GM18909 (cell line): Measurements from ENCODE around the gene COL9A3.

Experiments
- ATAC-seq: cut with Tn5 transposase; IDR thresholded peaks from one replicate; pipeline ENCODE4 v1.9.1; 2021; ENCODE audit warnings: mild to moderate bottlenecking; ENCODE audit not compliant: unreplicated experiment, poor library complexity

The COL9A3 gene

GRCh38 chr20:62795023-62795761, 21.7 kb upstream of the COL9A3 start:
- ATAC-seq = no peak

- ATAC-seq = no peak
Observed at GRCh38 chr20:62796699-62797491, 20.0 kb upstream of the COL9A3 start.

GRCh38 chr20:62797671-62798532, 18.9 kb upstream of the COL9A3 start:
- ATAC-seq = no peak

GRCh38 chr20:62799036-62799435, 17.8 kb upstream of the COL9A3 start:
- ATAC-seq = no peak

GRCh38 chr20:62799459-62799858, 17.4 kb upstream of the COL9A3 start:
- ATAC-seq = no peak

GRCh38 chr20:62799873-62800272, 17.0 kb upstream of the COL9A3 start:
- ATAC-seq = no peak

GRCh38 chr20:62800314-62801259, 16.3 kb upstream of the COL9A3 start:
- no peak for ATAC-seq

- no peak for ATAC-seq
Observed at GRCh38 chr20:62801284-62802010, 15.4 kb upstream of the COL9A3 start.

- no peak for ATAC-seq
Observed at GRCh38 chr20:62802026-62802712, 14.7 kb upstream of the COL9A3 start.

- no peak for ATAC-seq
Observed at GRCh38 chr20:62804021-62804626, 12.7 kb upstream of the COL9A3 start.

GRCh38 chr20:62804627-62805154, 12.2 kb upstream of the COL9A3 start, which contains the start of gene OGFR:
TSS of gene OGFR (plus strand) at chr20:62804835. CDS start at chr20:62804860, 25 bp downstream.
- peak; percentile 42 for ATAC-seq

GRCh38 chr20:62805155-62805710, 11.6 kb upstream of the COL9A3 start:
- ATAC-seq = peak; percentile 22

GRCh38 chr20:62805711-62806382, 11.0 kb upstream of the COL9A3 start:
- ATAC-seq = no peak

GRCh38 chr20:62806383-62807050, 10.3 kb upstream of the COL9A3 start:
- ATAC-seq = no peak

GRCh38 chr20:62807444-62808210, 9.2 kb upstream of the COL9A3 start:
- no peak for ATAC-seq
